Measurements from ENCODE around the gene CD40LG. TPM values are rescaled to one million over a fixed set of nuclear protein-coding genes. Genes with fewer than 3 reads are reported as not detected.

CD40LG gene
- total and polyA plus RNA-seq, 7 donors, result 0.25 TPM; not detected in 6

DNA sequence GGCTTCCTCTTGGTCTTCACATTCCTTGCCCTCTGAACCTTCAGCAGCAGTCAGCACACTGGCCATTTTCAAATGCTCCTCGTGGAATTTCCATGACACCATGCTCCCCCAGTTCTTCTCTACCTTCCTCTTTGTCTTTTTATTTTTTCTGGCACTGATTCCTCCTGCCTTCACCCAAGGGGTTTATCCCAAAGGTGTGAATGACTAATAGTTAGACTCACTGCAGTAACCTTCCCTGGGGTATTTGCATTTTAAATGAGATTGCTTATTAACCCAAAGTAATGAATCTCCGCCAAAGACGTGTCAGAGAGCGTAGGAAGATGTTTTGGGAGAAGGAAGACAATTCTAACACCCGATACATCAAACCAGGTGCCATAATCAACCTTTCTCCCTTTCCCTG lies 36.2 kb downstream of the CD40LG start:
- H3K36me3 ChIP-seq (ENCODE audit: insufficient read depth in 1 of 2, low read depth in 1 of 2), result peaks cover 0 to 76% of the 10 kb centered on the region in 2 donors
- TF ChIP-seq, protein P1, sequence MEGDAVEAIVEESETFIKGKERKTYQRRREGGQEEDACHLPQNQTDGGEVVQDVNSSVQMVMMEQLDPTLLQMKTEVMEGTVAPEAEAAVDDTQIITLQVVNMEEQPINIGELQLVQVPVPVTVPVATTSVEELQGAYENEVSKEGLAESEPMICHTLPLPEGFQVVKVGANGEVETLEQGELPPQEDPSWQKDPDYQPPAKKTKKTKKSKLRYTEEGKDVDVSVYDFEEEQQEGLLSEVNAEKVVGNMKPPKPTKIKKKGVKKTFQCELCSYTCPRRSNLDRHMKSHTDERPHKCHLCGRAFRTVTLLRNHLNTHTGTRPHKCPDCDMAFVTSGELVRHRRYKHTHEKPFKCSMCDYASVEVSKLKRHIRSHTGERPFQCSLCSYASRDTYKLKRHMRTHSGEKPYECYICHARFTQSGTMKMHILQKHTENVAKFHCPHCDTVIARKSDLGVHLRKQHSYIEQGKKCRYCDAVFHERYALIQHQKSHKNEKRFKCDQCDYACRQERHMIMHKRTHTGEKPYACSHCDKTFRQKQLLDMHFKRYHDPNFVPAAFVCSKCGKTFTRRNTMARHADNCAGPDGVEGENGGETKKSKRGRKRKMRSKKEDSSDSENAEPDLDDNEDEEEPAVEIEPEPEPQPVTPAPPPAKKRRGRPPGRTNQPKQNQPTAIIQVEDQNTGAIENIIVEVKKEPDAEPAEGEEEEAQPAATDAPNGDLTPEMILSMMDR (IDR thresholded peaks at IDR 0.05), result no peak
- H3K4me1 ChIP-seq, result no peaks in the 10 kb centered on the region
- no peak overlapping the region for H3K27ac ChIP-seq
- no peak overlapping the region for H3K4me3 ChIP-seq
- DNase-seq (no peak), ATAC-seq (no peak)
- intact Hi-C loops (cut with DNase I), result no loop called here
- H3K27me3 ChIP-seq (ENCODE audit: insufficient read depth in 3 of 3, low read length in 2 of 3), result no peaks in the 10 kb centered on the region
- no peaks in the 10 kb centered on the region for H3K9me3 ChIP-seq
- 72 to 92% (median 88%) methylated on average over 5 of the region's 5 CpGs for WGBS, 3 donors

DNA sequence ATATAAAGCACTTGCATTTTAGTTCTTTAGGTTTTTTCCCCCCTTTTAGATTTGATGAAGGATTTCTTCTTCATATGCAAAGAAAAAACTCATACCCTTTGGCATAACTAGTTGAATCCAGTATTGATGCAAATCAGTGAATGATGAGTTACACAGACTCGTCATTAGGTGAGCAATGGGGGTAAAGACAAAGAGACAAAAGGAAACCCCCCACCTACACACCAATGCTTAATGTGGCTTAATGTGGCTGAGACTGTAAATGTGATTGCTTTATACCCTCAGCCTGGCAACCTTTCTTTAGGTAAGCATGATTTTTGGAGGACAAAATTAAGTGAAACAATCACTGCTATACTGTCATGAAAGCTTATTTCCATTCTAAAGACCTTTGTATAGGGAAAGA lies 39.5 kb downstream of the CD40LG start:
- Histone ChIP-seq H3K27me3 (ENCODE audit: insufficient read depth in 3 of 3, low read length in 2 of 3) (no peaks in the 10 kb centered on the region), H3K36me3 (ENCODE audit: insufficient read depth in 1 of 2, low read depth in 1 of 2) (peaks cover 0 to 57% of the 10 kb centered on the region in 2 donors), H3K4me1 (no peaks in the 10 kb centered on the region), H3K9me3 (no peaks in the 10 kb centered on the region), H3K27ac (no peak overlapping the region), H3K4me3 (no peak overlapping the region)
- intact Hi-C loops (cut with DNase I), result no loop called here
- ATAC-seq (no peak), DNase-seq (no peak)
- 61 to 97% (median 90%) methylated on average over 1 of the region's 1 CpG for WGBS, 3 donors
- TF ChIP-seq, protein P1 (IDR thresholded peaks at IDR 0.05), result no peak

DNA sequence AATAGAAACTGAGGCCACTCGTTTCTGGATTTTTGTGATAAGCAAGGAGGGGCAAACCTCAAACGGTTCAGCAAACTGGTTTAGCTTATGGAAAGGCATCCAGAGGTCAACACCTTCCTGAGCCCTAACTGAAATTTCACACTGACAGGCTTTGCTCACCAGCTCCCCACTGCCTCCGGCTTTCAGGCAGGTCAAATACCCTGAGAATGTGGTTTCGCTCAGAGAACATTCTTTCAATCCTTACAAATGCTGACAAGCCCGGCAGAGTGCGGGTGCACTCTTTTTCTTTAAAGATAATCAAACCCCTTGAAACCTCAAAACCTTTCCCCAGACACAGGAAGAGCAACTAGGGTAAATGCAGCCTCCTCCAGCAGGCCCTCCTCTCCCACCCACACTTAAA lies 41.5 kb downstream of the CD40LG start:
- H3K27ac ChIP-seq, result no peak overlapping the region
- TF ChIP-seq, protein P1 (IDR thresholded peaks at IDR 0.05), result no peak
- H3K27me3 ChIP-seq (ENCODE audit: insufficient read depth in 3 of 3, low read length in 2 of 3), result peaks cover 0 to 4% (median 0%) of the 10 kb centered on the region in 3 donors
- no peaks in the 10 kb centered on the region for H3K9me3 ChIP-seq
- H3K36me3 ChIP-seq (ENCODE audit: insufficient read depth in 1 of 2, low read depth in 1 of 2), result peaks cover 0 to 42% of the 10 kb centered on the region in 2 donors
- DNase-seq, result no peak
- H3K4me1 ChIP-seq, result no peaks in the 10 kb centered on the region
- no peak overlapping the region for H3K4me3 ChIP-seq
- no peak for ATAC-seq
- intact Hi-C loops (cut with DNase I), result no loop called here
- 44 to 47% (median 45%) methylated on average over 6 of the region's 6 CpGs for WGBS, 3 donors

DNA sequence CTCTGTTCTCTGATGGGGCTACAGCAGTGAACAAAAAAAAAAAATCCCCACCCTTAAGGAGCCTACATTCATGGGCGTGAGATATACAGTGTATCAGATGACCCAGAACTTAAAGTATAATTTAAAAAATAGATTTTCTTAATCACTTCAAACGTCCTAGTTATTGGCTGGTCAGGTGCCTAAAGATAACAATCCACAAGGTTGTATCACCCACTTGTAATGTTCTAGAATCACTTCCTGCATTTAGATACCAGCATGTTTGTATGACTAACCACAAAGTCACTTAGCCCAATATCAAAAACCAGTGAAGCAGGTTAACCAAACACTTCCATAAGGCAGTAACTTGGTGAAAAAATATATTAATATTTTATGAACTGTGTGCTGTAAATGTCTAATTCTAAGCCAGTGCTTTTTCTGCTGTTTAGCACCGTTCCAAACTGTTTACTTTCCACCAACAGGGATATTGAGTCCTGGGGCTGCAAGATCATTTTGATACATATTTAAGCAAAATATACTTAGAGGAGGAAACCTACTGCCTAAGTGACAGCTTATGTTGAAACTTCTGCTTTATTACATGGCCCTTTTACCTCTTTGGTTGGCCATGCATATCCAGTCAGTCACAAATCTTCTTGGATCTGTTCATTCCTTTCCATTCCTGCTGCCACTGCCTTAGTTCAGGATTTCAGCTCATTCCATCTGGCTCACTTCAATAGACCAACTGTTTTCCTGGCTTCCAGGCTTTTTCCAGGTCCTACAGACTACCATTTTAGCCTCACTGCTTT lies 43.3 kb downstream of the CD40LG start:
- DNase-seq (no peak), ATAC-seq (no peak)
- Histone ChIP-seq H3K4me3 (no peak overlapping the region), H3K36me3 (ENCODE audit: insufficient read depth in 1 of 2, low read depth in 1 of 2) (peaks cover 0 to 26% of the 10 kb centered on the region in 2 donors), H3K27ac (no peak overlapping the region), H3K9me3 (no peaks in the 10 kb centered on the region), H3K4me1 (no peaks in the 10 kb centered on the region), H3K27me3 (ENCODE audit: insufficient read depth in 3 of 3, low read length in 2 of 3) (peaks cover 0 to 4% (median 0%) of the 10 kb centered on the region in 3 donors)
- 66 to 84% (median 83%) methylated on average over 3 of the region's 3 CpGs for WGBS, 3 donors
- intact Hi-C loops (cut with DNase I), result no loop called here
- TF ChIP-seq, protein P1 (IDR thresholded peaks at IDR 0.05), result no peak

Measured in psoas muscle (tissue), 8 donors.